ENCODE results near the gene GOPC.

The GOPC gene

DNA sequence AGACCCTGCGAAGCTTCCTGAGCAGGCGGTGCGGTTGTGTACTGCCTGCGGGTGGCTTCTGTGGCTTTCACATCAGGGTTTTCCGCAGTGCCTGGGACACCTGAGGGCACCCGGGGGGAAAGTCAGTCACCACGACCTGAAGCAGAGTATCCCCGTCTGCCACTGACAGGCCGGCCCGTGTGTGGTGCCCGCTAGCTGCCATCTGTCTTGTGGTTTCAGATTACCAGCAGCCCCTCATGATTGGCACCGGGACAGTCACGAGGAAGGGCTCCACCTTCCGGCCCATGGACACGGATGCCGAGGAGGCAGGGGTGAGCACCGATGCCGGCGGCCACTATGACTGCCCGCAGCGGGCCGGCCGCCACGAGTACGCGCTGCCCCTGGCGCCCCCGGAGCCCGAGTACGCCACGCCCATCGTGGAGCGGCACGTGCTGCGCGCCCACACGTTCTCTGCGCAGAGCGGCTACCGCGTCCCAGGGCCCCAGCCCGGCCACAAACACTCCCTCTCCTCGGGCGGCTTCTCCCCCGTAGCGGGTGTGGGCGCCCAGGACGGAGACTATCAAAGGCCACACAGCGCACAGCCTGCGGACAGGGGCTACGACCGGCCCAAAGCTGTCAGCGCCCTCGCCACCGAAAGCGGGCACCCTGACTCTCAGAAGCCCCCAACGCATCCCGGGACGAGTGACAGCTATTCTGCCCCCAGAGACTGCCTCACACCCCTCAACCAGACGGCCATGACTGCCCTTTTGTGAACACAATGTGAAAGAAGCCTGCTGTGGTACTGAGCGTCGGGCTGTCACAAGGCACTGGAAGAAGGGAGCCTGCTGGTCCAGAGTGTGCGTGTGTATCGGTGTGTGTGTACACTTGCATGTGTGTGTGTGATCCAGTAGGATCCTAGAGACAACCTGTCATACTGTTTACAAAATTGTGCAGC, 54.4 kb downstream of the GOPC start:
- no peak overlapping the region for H3K27ac ChIP-seq
- no peak for TF ChIP-seq ZFX (IDR thresholded peaks at IDR 0.05)
- TF ChIP-seq, protein P1, sequence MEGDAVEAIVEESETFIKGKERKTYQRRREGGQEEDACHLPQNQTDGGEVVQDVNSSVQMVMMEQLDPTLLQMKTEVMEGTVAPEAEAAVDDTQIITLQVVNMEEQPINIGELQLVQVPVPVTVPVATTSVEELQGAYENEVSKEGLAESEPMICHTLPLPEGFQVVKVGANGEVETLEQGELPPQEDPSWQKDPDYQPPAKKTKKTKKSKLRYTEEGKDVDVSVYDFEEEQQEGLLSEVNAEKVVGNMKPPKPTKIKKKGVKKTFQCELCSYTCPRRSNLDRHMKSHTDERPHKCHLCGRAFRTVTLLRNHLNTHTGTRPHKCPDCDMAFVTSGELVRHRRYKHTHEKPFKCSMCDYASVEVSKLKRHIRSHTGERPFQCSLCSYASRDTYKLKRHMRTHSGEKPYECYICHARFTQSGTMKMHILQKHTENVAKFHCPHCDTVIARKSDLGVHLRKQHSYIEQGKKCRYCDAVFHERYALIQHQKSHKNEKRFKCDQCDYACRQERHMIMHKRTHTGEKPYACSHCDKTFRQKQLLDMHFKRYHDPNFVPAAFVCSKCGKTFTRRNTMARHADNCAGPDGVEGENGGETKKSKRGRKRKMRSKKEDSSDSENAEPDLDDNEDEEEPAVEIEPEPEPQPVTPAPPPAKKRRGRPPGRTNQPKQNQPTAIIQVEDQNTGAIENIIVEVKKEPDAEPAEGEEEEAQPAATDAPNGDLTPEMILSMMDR (conservative IDR thresholded peaks at IDR 0.05) = no peak

DNA sequence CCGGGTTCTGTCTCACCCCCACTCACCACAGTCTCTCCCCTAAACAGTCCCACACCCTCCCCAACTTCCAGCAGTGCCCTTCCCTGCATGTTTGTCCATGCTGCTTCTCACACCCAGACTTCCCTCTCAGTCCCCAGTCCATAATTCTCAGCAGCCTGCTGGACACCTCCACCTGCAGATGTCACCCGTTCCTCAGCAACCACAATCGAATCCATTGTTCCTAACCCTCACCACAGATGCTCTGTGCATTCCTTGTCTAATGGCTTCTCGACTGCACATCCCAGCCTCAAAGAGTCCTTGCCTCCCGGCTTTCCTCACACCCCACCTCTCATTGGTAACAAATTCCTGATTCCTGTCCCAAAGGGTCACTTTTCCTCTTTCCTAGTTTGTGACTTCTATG, 55.6 kb downstream of the GOPC start:
- no peak for TF ChIP-seq ZFX (IDR thresholded peaks at IDR 0.05)
- TF ChIP-seq, protein P1 (conservative IDR thresholded peaks at IDR 0.05) = no peak

DNA sequence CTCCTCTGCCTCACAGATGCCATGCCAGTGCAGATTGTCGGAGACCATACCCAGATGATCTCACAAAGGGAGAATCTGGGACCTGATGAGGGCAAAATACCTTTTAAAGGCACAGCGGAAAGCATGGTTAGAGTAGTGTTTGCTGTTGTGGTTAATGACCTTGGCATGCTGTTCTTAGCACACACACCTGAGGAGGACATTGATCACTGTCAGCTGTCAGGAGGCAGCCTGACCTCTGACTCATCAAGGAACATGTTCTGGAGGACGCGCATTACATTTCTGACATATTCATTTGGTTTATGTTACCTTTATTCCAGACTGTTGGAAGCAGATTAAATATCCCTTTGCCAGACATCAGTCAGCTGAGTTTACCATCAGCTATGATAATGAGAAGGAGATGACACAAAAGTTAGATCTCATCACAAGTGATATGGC, 57.1 kb downstream of the GOPC start:
- TF ChIP-seq, protein P1 (conservative IDR thresholded peaks at IDR 0.05) = no peak
- TF ChIP-seq ZFX (IDR thresholded peaks at IDR 0.05) = no peak
- no peak overlapping the region for H3K27ac ChIP-seq

More for the DNA sequence above, 55.6 kb downstream of the GOPC start:
- no peak overlapping the region for H3K27ac ChIP-seq

DNA sequence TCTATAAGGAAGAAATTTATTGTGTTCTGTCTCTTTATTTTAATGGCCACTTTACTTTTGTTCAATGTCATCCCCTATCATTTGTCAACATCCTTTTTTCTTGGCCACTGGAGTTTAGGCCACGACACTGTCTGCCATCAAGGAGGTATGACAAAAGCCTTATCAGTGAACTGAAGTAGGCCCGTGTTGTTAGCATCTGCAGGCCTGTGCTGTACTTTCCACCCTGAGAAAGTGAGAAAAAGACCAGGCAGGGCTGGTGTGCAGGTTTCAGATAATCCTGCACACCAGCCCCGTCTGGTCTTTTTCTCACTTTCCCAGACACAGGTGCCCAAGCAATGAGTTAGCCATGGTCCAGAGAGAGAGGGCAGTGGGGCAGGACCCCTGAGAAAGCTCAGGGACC, 57.6 kb downstream of the GOPC start:
- no peak overlapping the region for H3K27ac ChIP-seq
- TF ChIP-seq ZFX (IDR thresholded peaks at IDR 0.05) = no peak
- TF ChIP-seq, protein P1 (conservative IDR thresholded peaks at IDR 0.05) = no peak

DNA sequence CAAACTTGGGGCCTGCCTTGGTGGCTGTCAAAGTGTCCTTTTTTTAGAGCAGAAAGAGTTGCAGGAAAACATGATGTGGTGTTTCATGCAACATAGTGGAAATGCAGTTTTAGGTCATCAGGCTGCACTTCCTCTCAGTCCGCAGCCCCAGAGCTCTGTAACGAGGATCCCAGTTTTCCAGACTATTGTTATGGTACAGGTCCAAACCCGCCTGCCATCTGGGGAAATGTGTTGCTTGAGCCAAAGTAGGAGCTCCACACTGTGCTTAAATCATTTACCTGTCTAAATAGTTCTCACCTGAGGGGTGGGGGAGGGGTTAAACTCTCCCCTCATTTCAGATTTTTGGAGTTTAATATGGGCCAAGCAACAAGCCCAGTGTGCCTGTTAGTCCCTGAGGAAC, 59.8 kb downstream of the GOPC start:
- TF ChIP-seq ZFX (IDR thresholded peaks at IDR 0.05) = no peak
- TF ChIP-seq, protein P1 (conservative IDR thresholded peaks at IDR 0.05) = no peak

DNA sequence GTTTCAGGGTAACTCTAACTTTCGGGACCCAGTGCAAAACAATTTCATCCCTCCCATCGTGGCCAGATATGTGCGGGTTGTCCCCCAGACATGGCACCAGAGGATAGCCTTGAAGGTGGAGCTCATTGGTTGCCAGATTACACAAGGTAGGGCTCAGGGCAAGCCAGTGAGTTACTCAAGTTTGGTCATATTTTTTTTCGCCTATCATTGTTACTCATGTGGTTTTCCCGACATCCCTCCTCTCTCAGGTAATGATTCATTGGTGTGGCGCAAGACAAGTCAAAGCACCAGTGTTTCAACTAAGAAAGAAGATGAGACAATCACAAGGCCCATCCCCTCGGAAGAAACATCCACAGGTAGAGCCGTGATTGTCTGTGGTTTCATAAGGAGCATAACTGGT, 61.6 kb downstream of the GOPC start:
- no peak overlapping the region for H3K27ac ChIP-seq
- TF ChIP-seq, protein P1 (conservative IDR thresholded peaks at IDR 0.05) = no peak
- no peak for TF ChIP-seq ZFX (IDR thresholded peaks at IDR 0.05)

More for the DNA sequence above, 59.8 kb downstream of the GOPC start:
- no peak overlapping the region for H3K27ac ChIP-seq

DNA sequence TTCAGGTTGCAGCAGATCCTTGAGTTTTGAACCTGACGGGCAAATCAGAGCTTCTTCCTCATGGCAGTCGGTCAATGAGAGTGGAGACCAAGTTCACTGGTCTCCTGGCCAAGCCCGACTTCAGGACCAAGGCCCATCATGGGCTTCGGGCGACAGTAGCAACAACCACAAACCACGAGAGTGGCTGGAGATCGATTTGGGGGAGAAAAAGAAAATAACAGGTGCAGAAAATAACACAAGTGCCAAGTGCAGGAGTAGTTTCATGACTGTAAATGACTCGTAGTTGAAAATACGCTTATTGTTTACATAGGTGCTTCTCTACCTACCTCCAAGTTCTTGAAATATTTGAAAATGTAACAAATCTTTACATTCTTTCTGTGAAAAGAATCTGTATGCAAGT, 63.7 kb downstream of the GOPC start:
- TF ChIP-seq, protein P1 (conservative IDR thresholded peaks at IDR 0.05) = no peak
- no peak for TF ChIP-seq ZFX (IDR thresholded peaks at IDR 0.05)
- no peak overlapping the region for H3K27ac ChIP-seq

All from C4-2B (cell line).